Ishikawa (cell line): ENCODE measurements around the gene ITGB1.

Source experiments
- CEBPB ChIP-seq: IDR thresholded peaks from 2 replicates; pipeline ENCODE4 v1.6.1; 2012
- CREB1 ChIP-seq: IDR thresholded peaks from 2 replicates; pipeline ENCODE4 v1.6.1; 2012; ENCODE audit warnings: low read depth
- EGR1 ChIP-seq: IDR thresholded peaks from 2 replicates; pipeline ENCODE4 v1.6.1; 2012
- EP300 ChIP-seq: IDR thresholded peaks from 2 replicates; pipeline ENCODE4 v1.6.1; 2012; ENCODE audit warnings: borderline replicate concordance
- FOXM1 ChIP-seq: IDR thresholded peaks from 2 replicates; pipeline ENCODE4 v1.6.1; 2012; ENCODE audit warnings: low read depth, borderline replicate concordance
- MAX ChIP-seq: IDR thresholded peaks from 2 replicates; pipeline ENCODE4 v1.6.1; 2012
- NFIC ChIP-seq: IDR thresholded peaks from 2 replicates; pipeline ENCODE4 v1.6.1; 2012
- RAD21 ChIP-seq: IDR thresholded peaks from 2 replicates; pipeline ENCODE4 v1.6.1; 2012; ENCODE audit warnings: low read depth
- REST ChIP-seq: IDR thresholded peaks from 2 replicates; pipeline ENCODE4 v1.6.1; 2012; ENCODE audit warnings: low read depth, mild to moderate bottlenecking
- TAF1 ChIP-seq: IDR thresholded peaks from 2 replicates; pipeline ENCODE4 v1.6.1; 2012; ENCODE audit warnings: low read depth, mild to moderate bottlenecking
- TCF12 ChIP-seq: IDR thresholded peaks from 2 replicates; pipeline ENCODE4 v1.6.1; 2012; ENCODE audit warnings: low read depth
- TEAD4 ChIP-seq: IDR thresholded peaks from 2 replicates; pipeline ENCODE4 v1.6.1; 2012
- USF1 ChIP-seq: IDR thresholded peaks from 2 replicates; pipeline ENCODE4 v1.6.1; 2012
- YY1 ChIP-seq: IDR thresholded peaks from 2 replicates; pipeline ENCODE4 v1.6.1; 2012; ENCODE audit warnings: low read depth
- ZBTB7A ChIP-seq: IDR thresholded peaks from 2 replicates; pipeline ENCODE4 v1.6.1; 2012; ENCODE audit warnings: low read depth

ITGB1 gene

DNA sequence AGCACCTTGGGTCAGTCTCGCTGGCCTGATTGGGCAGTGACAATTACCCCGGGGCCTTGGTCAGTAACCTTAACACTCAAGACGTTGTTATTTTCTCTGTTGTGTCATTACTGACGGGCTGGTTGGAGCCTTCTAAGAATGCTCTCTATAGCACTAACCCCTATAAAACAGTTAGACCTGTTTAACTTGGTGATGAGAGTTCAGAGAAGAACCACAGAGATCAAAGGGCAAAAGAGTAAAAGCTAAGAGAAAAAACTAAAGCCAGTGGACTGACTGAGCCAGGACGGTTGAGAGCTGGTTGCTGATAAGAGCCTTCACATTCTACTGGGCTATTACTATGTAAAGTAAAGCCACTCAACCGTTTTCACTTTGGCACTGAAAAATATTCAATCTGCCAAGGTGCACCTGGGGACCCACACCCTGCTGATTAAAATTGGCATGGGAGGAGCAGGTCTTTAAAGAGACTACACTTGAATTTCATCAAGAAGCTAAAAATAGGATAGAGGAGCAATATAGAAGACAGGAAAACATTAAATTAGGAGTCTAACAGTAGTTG lies 13.6 kb upstream of the ITGB1 start:
- TF ChIP-seq RAD21 (0 out of 2 replicates have a peak, but pooled peaks have one; percentile 1), TCF12 (peak; percentile 86), TAF1 (no peak), CREB1 (no peak), YY1 (no peak), MAX (no peak), ZBTB7A (no peak), FOXM1 (0 out of 2 replicates have a peak, but pooled peaks have one; percentile 26), CEBPB (no peak), TEAD4 (peak; percentile 53), NFIC (peak; percentile 93), EGR1 (no peak), REST (no peak), USF1 (no peak), EP300 (peak; percentile 70)

- TF ChIP-seq MAX: no peak
- no peak for TF ChIP-seq FOXM1
- TF ChIP-seq TAF1: no peak
- no peak for TF ChIP-seq CREB1
- no peak for TF ChIP-seq EP300
- TF ChIP-seq USF1: no peak
- no peak for TF ChIP-seq TCF12
- no peak for TF ChIP-seq RAD21
- no peak for TF ChIP-seq TEAD4
- TF ChIP-seq EGR1: no peak
- TF ChIP-seq REST: no peak
- TF ChIP-seq NFIC: no peak
These were observed 12.9 kb upstream of the ITGB1 start for GRCh38 chr10:32970910-32971309.

GRCh38 chr10:32964270-32964669 lies 6.2 kb upstream of the ITGB1 start:
- TF ChIP-seq REST (no peak), RAD21 (no peak), NFIC (no peak), TCF12 (no peak), CREB1 (no peak), TEAD4 (no peak), CEBPB (no peak), FOXM1 (no peak), EP300 (no peak), ZBTB7A (no peak), TAF1 (no peak), EGR1 (no peak), USF1 (no peak), YY1 (no peak), MAX (no peak)
